Stomach (tissue), 9 donors: ENCODE data around the gene ERBB4. TPM values are rescaled to one million over a fixed set of nuclear protein-coding genes. Genes with fewer than 3 reads are reported as not detected.

Source experiments
- DNase-seq, 2 donors: peaks; one replicate each; pipeline versions ENCODE4 v3.0.0 to v3.0.0-alpha.2; 2013 to 2019
- H3K27ac ChIP-seq, 5 donors: fragments of 200-600 bp in 4 of 5; sonication (generic) in 4 of 5; one replicate each; pipeline ENCODE4 v1.5.1; 2013 to 2019; ENCODE audit warnings: mild to moderate bottlenecking in 1 of 5, moderate library complexity in 1 of 5
- H3K27me3 ChIP-seq, 3 donors: fragments of 200-600 bp; sonication (generic); one replicate each; pipeline ENCODE4 v1.5.1; 2017 to 2019; ENCODE audit warnings: mixed run types in 1 of 3
- H3K36me3 ChIP-seq, 4 donors: fragments of 200-600 bp; sonication (generic); 1 replicate in 3 of 4; 2 replicates in 1 of 4; pipeline ENCODE4 v1.5.1; 2016 to 2019
- H3K4me1 ChIP-seq, 4 donors: fragments of 200-600 bp; sonication (generic); one replicate each; pipeline ENCODE4 v1.5.1; 2016 to 2019
- H3K4me3 ChIP-seq, 4 donors: fragments of 200-600 bp; sonication (generic) in 3 of 4; one replicate each; pipeline ENCODE4 v1.5.1; 2016 to 2019; ENCODE audit warnings: mild to moderate bottlenecking in 1 of 4
- H3K9me3 ChIP-seq, 4 donors: fragments of 200-600 bp; sonication (generic); one replicate each; pipeline ENCODE4 v1.5.1; 2016 to 2019
- EP300 ChIP-seq: sonication (generic); formaldehyde crosslinking; IDR thresholded peaks from one replicate; pipeline ENCODE4 v1.6.1; 2017; ENCODE audit warnings: antibody characterized with exemption
- POLR2A ChIP-seq, 4 donors: fragments of 450-650 bp; IDR thresholded peaks; one replicate each; pipeline ENCODE4 v1.6.1; 2016; ENCODE audit warnings: antibody characterized with exemption in 4 of 4, control low read depth in 2 of 4, mild to moderate bottlenecking in 1 of 4, moderate library complexity in 1 of 4
- POLR2AphosphoS5 ChIP-seq, 3 donors: sonication (generic); formaldehyde crosslinking; IDR thresholded peaks; one replicate each; pipeline ENCODE4 v1.6.1; 2016; ENCODE audit warnings: antibody characterized with exemption in 3 of 3
- WGBS, 5 donors: extraction: QIAGEN DNeasy Blood & Tissue Kit in 3 of 5; methylation state at CpG; one replicate each; pipeline versions ENCODE4 v1.1.5 to v1.1.7; 2013 to 2018; 5-methylcytosine and 5-hydroxymethylcytosine counted together
- intact Hi-C: fragments of 100-400 bp; cut with DNase I; formaldehyde crosslinking; loops from one replicate; pipeline ENCODE4 v1.15.1; 2023; ENCODE audit warnings: low total_unique reads
- polyA plus RNA-seq, 3 donors: library from polyadenylated mRNA; stranded (reverse); fragments of 200-250 nt; gene quantifications; one replicate each; pipeline ENCODE4 v1.2.3, GENCODE V29; 2013
- total RNA-seq, 5 donors: library from RNA; depleted of rRNA; stranded (reverse); fragments of >200 nt; gene quantifications; one replicate each; pipeline versions ENCODE4 v1.1.0 to v1.2.3, GENCODE V29; 2014 to 2016
- TF ChIP-seq, protein P1 (sequence below), 7 experiments: fragments of 450-650 bp in 4 of 7; fragments of 200-600 bp in 3 of 7; sonication (generic) in 3 of 7; IDR thresholded peaks; one replicate each; pipeline ENCODE4 v1.5.1; 2016 to 2019; ENCODE audit warnings: antibody characterized with exemption in 7 of 7, control low read depth in 2 of 7, mild to moderate bottlenecking in 1 of 7
- donor health status: healthy with polysubstance abuse.
- donor health status: Bipolar disorder and iron deficiency.
- donor health status: healthy.

ERBB4 gene
- total and polyA plus RNA-seq, 8 donors = 0.12 to 2.5 (median 0.45) TPM; not detected in 1

GRCh38 chr2:212005085-212005671 lies 533.4 kb downstream of the ERBB4 start:
- no peak overlapping the region for H3K27ac ChIP-seq
- TF ChIP-seq, protein P1, sequence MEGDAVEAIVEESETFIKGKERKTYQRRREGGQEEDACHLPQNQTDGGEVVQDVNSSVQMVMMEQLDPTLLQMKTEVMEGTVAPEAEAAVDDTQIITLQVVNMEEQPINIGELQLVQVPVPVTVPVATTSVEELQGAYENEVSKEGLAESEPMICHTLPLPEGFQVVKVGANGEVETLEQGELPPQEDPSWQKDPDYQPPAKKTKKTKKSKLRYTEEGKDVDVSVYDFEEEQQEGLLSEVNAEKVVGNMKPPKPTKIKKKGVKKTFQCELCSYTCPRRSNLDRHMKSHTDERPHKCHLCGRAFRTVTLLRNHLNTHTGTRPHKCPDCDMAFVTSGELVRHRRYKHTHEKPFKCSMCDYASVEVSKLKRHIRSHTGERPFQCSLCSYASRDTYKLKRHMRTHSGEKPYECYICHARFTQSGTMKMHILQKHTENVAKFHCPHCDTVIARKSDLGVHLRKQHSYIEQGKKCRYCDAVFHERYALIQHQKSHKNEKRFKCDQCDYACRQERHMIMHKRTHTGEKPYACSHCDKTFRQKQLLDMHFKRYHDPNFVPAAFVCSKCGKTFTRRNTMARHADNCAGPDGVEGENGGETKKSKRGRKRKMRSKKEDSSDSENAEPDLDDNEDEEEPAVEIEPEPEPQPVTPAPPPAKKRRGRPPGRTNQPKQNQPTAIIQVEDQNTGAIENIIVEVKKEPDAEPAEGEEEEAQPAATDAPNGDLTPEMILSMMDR (IDR thresholded peaks at IDR 0.05) = peak in 1 of 7 experiments; percentile 33
- no peak for TF ChIP-seq POLR2A (IDR thresholded peaks at IDR 0.05)
- intact Hi-C loops = no loop called here
- no peaks in the 10 kb centered on the region for H3K9me3 ChIP-seq
- H3K36me3 ChIP-seq = no peaks in the 10 kb centered on the region
- no peaks in the 10 kb centered on the region for H3K4me1 ChIP-seq
- WGBS, 5 donors = 22 to 39% (median 31%) methylated on average over 6 of the region's 6 CpGs
- H3K4me3 ChIP-seq = no peak overlapping the region
- no peaks in the 10 kb centered on the region for H3K27me3 ChIP-seq
- DNase-seq = peak; percentile 26 to 43

DNA sequence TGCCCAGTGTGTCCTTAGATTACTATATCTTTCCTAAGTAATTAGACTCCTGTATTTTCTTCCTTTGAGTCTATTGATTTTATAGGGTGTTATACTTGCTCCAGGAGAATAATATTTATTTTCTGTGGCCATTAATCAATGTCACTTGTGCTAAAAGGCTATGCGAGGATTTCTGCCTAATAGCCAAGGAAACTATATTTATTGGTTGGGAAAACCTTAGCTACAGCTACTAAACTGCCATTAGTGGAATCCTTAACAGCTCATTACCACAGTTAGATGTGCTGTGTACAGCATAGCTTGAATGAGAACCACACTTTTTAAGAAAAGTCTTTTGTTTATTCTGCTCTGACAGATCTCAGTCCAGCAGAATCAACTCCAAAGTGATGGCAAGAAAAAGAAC lies 537.3 kb downstream of the ERBB4 start:
- peak in 1 of 2 donors; percentile 2 for DNase-seq
- Histone ChIP-seq H3K27ac (no peak overlapping the region), H3K4me1 (no peaks in the 10 kb centered on the region), H3K9me3 (no peaks in the 10 kb centered on the region), H3K27me3 (no peaks in the 10 kb centered on the region), H3K4me3 (no peak overlapping the region), H3K36me3 (no peaks in the 10 kb centered on the region)
- intact Hi-C loops = no loop called here
- WGBS, 5 donors = 7 to 14% (median 9%) methylated on average over 1 of the region's 1 CpG
- TF ChIP-seq EP300 = no peak
- TF ChIP-seq POLR2A (IDR thresholded peaks at IDR 0.05) = no peak
- TF ChIP-seq, protein P1 (IDR thresholded peaks at IDR 0.05) = no peak
- TF ChIP-seq POLR2AphosphoS5 (IDR thresholded peaks at IDR 0.05) = no peak

- Histone ChIP-seq H3K4me3 (no peak overlapping the region), H3K36me3 (no peaks in the 10 kb centered on the region), H3K4me1 (no peaks in the 10 kb centered on the region), H3K27me3 (no peaks in the 10 kb centered on the region), H3K9me3 (no peaks in the 10 kb centered on the region), H3K27ac (no peak overlapping the region)
- no peak for DNase-seq
- TF ChIP-seq POLR2AphosphoS5 (IDR thresholded peaks at IDR 0.05) = no peak
- intact Hi-C loops = no loop called here
- whole genome bisulfite sequencing, 5 donors = 65 to 91% (median 76%) methylated on average over 4 of the region's 4 CpGs
Observed at GRCh38 chr2:211996857-211997256, 541.7 kb downstream of the ERBB4 start.

- Histone ChIP-seq H3K27me3 (no peaks in the 10 kb centered on the region), H3K4me1 (no peaks in the 10 kb centered on the region), H3K27ac (no peak overlapping the region), H3K4me3 (no peak overlapping the region), H3K9me3 (no peaks in the 10 kb centered on the region), H3K36me3 (no peaks in the 10 kb centered on the region)
- intact Hi-C loops = no loop called here
- DNase-seq = peak in 1 of 2 donors; percentile 4
- TF ChIP-seq EP300 = no peak
- TF ChIP-seq POLR2A (IDR thresholded peaks at IDR 0.05) = no peak
- no peak for TF ChIP-seq POLR2AphosphoS5 (IDR thresholded peaks at IDR 0.05)
- TF ChIP-seq, protein P1 (IDR thresholded peaks at IDR 0.05) = no peak
- 69 to 84% (median 82%) methylated on average over 2 of the region's 2 CpGs for WGBS, 5 donors
Observed at GRCh38 chr2:211994806-211995205, 543.8 kb downstream of the ERBB4 start.

- no peaks in the 10 kb centered on the region for H3K9me3 ChIP-seq
- no peaks in the 10 kb centered on the region for H3K4me1 ChIP-seq
- TF ChIP-seq, protein P1 (IDR thresholded peaks at IDR 0.05) = no peak
- TF ChIP-seq EP300 (no peak), POLR2A (IDR thresholded peaks at IDR 0.05) (no peak), POLR2AphosphoS5 (IDR thresholded peaks at IDR 0.05) (no peak)
- WGBS, 5 donors = 77 to 96% (median 87%) methylated on average over 1 of the region's 1 CpG
- no peak overlapping the region for H3K27ac ChIP-seq
- no peaks in the 10 kb centered on the region for H3K36me3 ChIP-seq
- H3K4me3 ChIP-seq = no peak overlapping the region
- H3K27me3 ChIP-seq = no peaks in the 10 kb centered on the region
- no peak for DNase-seq
- intact Hi-C loops = no loop called here
Observed at GRCh38 chr2:211990335-211990734, 548.3 kb downstream of the ERBB4 start.
